Sigmoid colon (tissue), 7 donors: ENCODE measurements around the gene PLEKHG2. TPM values are rescaled to one million over a fixed set of nuclear protein-coding genes. Genes with fewer than 3 reads are reported as not detected.
"Not testable (repeated sequence)": the region's sequence is repeated elsewhere in the genome, so short reads cannot be mapped to it uniquely, and the experiment has no call there.

ENCODE experiments used
- DNase-seq: peaks from one replicate; pipeline ENCODE4 v3.0.0-alpha.2; 2019
- H3K27ac ChIP-seq, 4 donors: fragments of 200-600 bp; sonication (generic); one replicate each; pipeline ENCODE4 v1.5.1; 2016 to 2019; ENCODE audit warnings: mild to moderate bottlenecking in 1 of 4
- H3K27me3 ChIP-seq, 3 donors: fragments of 200-600 bp; sonication (generic); one replicate each; pipeline ENCODE4 v1.5.1; 2019; ENCODE audit warnings: mild to moderate bottlenecking in 1 of 3
- H3K36me3 ChIP-seq, 4 donors: fragments of 200-600 bp; sonication (generic); one replicate each; pipeline ENCODE4 v1.5.1; 2016 to 2019
- H3K4me1 ChIP-seq, 4 donors: fragments of 200-600 bp; sonication (generic); one replicate each; pipeline ENCODE4 v1.5.1; 2017 to 2019
- H3K4me3 ChIP-seq, 4 donors: fragments of 200-600 bp; sonication (generic); one replicate each; pipeline ENCODE4 v1.5.1; 2017 to 2019; ENCODE audit warnings: mild to moderate bottlenecking in 2 of 4, moderate library complexity in 1 of 4
- H3K9me3 ChIP-seq, 4 donors: fragments of 200-600 bp in 3 of 4; sonication (generic) in 3 of 4; one replicate each; pipeline versions ENCODE4 v1.5.1 to v1.6.1; 2013 to 2019
- CTCF ChIP-seq, 4 experiments: fragments of 450-650 bp in 3 of 4; fragments of 200-600 bp in 1 of 4; IDR thresholded peaks; one replicate each; pipeline ENCODE4 v1.5.1; 2016 to 2019; ENCODE audit warnings: antibody characterized with exemption in 4 of 4, mild to moderate bottlenecking in 3 of 4, moderate library complexity in 2 of 4
- EP300 ChIP-seq, 4 donors: sonication (generic); formaldehyde crosslinking; IDR thresholded peaks; one replicate each; pipeline ENCODE4 v1.6.1; 2017; ENCODE audit warnings: antibody characterized with exemption in 4 of 4
- POLR2A ChIP-seq, 2 donors: fragments of 450-650 bp; IDR thresholded peaks; one replicate each; pipeline ENCODE4 v1.6.1; 2016; ENCODE audit warnings: antibody characterized with exemption in 2 of 2, mild to moderate bottlenecking in 2 of 2, moderate library complexity in 2 of 2
- POLR2AphosphoS5 ChIP-seq, 4 donors: sonication (generic); formaldehyde crosslinking; IDR thresholded peaks; one replicate each; pipeline ENCODE4 v1.6.1; 2017; ENCODE audit warnings: antibody characterized with exemption in 4 of 4
- WGBS, 2 donors: extraction: QIAGEN DNeasy Blood & Tissue Kit; methylation state at CpG; one replicate each; pipeline ENCODE4 v1.1.7; 2013; 5-methylcytosine and 5-hydroxymethylcytosine counted together
- intact Hi-C: fragments of 100-400 bp; cut with DNase I; formaldehyde crosslinking; loops from one replicate; pipeline ENCODE4 v1.15.1; 2023
- polyA plus RNA-seq, 3 donors: library from polyadenylated mRNA; stranded (reverse); fragments of 200-250 nt; gene quantifications; one replicate each; pipeline ENCODE4 v1.2.3, GENCODE V29; 2013
- total RNA-seq, 4 donors: library from RNA; depleted of rRNA; stranded (reverse); fragments of >200 nt; gene quantifications; one replicate each; pipeline ENCODE4 v1.1.0, GENCODE V29; 2016
- donor health status: healthy with polysubstance abuse.
- donor health status: Bipolar disorder and iron deficiency.
- donor health status: healthy.

The PLEKHG2 gene
- total and polyA plus RNA-seq, 7 donors, result 0.60 to 28.8 (median 10.7) TPM

GRCh38 chr19:39372941-39373340 lies 39.5 kb upstream of the PLEKHG2 start:
- intact Hi-C loops, result no loop called here
- TF ChIP-seq CTCF (IDR thresholded peaks at IDR 0.05) (no peak), POLR2AphosphoS5 (IDR thresholded peaks at IDR 0.05) (no peak)
- no peak for DNase-seq
- H3K27me3 ChIP-seq, result no peaks in the 10 kb centered on the region
- no peaks in the 10 kb centered on the region for H3K9me3 ChIP-seq
- H3K27ac ChIP-seq, result peak overlapping the region; percentile 88 to 94 (median 92)
- peaks cover 38 to 65% (median 49%) of the 10 kb centered on the region in 4 donors for H3K36me3 ChIP-seq
- peak overlapping the region in 1 of 4 donors; percentile 7 for H3K4me3 ChIP-seq
- peaks cover 0 to 30% (median 24%) of the 10 kb centered on the region in 4 donors for H3K4me1 ChIP-seq
- 56 to 84% methylated on average over 2 of the region's 2 CpGs for WGBS, 2 donors

- TF ChIP-seq CTCF (IDR thresholded peaks at IDR 0.05) (no peak), EP300 (IDR thresholded peaks at IDR 0.05) (no peak), POLR2AphosphoS5 (IDR thresholded peaks at IDR 0.05) (no peak), POLR2A (IDR thresholded peaks at IDR 0.05) (no peak)
- Histone ChIP-seq H3K4me1 (peaks cover 0 to 30% (median 24%) of the 10 kb centered on the region in 4 donors), H3K27me3 (no peaks in the 10 kb centered on the region), H3K4me3 (no peak overlapping the region), H3K27ac (peak overlapping the region in 1 of 4 donors; percentile 31), H3K9me3 (no peaks in the 10 kb centered on the region), H3K36me3 (peaks cover 52 to 66% (median 57%) of the 10 kb centered on the region in 4 donors)
- DNase-seq, result no peak
- intact Hi-C loops, result no loop called here
Observed at GRCh38 chr19:39375929-39376328, 36.5 kb upstream of the PLEKHG2 start.

GRCh38 chr19:39377373-39378362 lies 34.8 kb upstream of the PLEKHG2 start:
- Histone ChIP-seq H3K9me3 (no peaks in the 10 kb centered on the region), H3K27ac (no peak overlapping the region), H3K4me1 (peaks cover 0 to 13% (median 13%) of the 10 kb centered on the region in 4 donors), H3K36me3 (peaks cover 62 to 75% (median 70%) of the 10 kb centered on the region in 4 donors), H3K27me3 (no peaks in the 10 kb centered on the region), H3K4me3 (no peak overlapping the region)
- WGBS, 2 donors, result 88 to 92% methylated on average over 18 of the region's 18 CpGs
- TF ChIP-seq EP300 (IDR thresholded peaks at IDR 0.05) (no peak), CTCF (IDR thresholded peaks at IDR 0.05) (no peak), POLR2A (IDR thresholded peaks at IDR 0.05) (no peak), POLR2AphosphoS5 (IDR thresholded peaks at IDR 0.05) (no peak)
- DNase-seq, result no peak
- intact Hi-C loops, result no loop called here

GRCh38 chr19:39379366-39379765 lies 33.1 kb upstream of the PLEKHG2 start:
- peaks cover 73 to 92% (median 78%) of the 10 kb centered on the region in 4 donors for H3K36me3 ChIP-seq
- DNase-seq, H3K4me3 ChIP-seq, H3K9me3 ChIP-seq, H3K4me1 ChIP-seq, intact Hi-C loops, H3K27me3 ChIP-seq: not testable (repeated sequence)
- peak overlapping the region in 1 of 4 donors; percentile 57 for H3K27ac ChIP-seq
- 95 to 96% methylated on average over 4 of the region's 4 CpGs for WGBS, 2 donors

- H3K4me3 ChIP-seq, result no peak overlapping the region
- no peaks in the 10 kb centered on the region for H3K4me1 ChIP-seq
- TF ChIP-seq POLR2A (IDR thresholded peaks at IDR 0.05) (no peak), EP300 (IDR thresholded peaks at IDR 0.05) (no peak), CTCF (IDR thresholded peaks at IDR 0.05) (no peak), POLR2AphosphoS5 (IDR thresholded peaks at IDR 0.05) (no peak)
- peak overlapping the region in 2 of 4 donors; percentile 23 to 57 for H3K27ac ChIP-seq
- WGBS, 2 donors, result 91 to 92% methylated on average over 14 of the region's 14 CpGs
- intact Hi-C loops, result no loop called here
- peaks cover 73 to 97% (median 78%) of the 10 kb centered on the region in 4 donors for H3K36me3 ChIP-seq
- no peak for DNase-seq
- H3K9me3 ChIP-seq, result no peaks in the 10 kb centered on the region
- H3K27me3 ChIP-seq, result no peaks in the 10 kb centered on the region
Observed at GRCh38 chr19:39379865-39380396, 32.5 kb upstream of the PLEKHG2 start.
